Activated T-helper 2 cell treated with anti-CD3 and anti-CD28 coated beads, Interferon-gamma antibody, Interleukin-2, Interleukin-4, amounts not matched to agents 10 μg/mL and 5 μg/mL and 100 μg/mL, durations not matched to agents 14 hours and 24 hours and 36 hours (primary cell): ENCODE data around the gene FTCD. TPM values are rescaled to one million over a fixed set of nuclear protein-coding genes. Genes with fewer than 3 reads are reported as not detected.
"Not testable (repeated sequence)": the region's sequence is repeated elsewhere in the genome, so short reads cannot be mapped to it uniquely, and the experiment has no call there.

ENCODE experiments used
- DNase-seq: peaks from one replicate; pipeline ENCODE4 v3.0.0; 2021; ENCODE audit warnings: low spot score
- H3K27ac Mint-ChIP-seq: one replicate; pipeline ENCODE4 v1.8.0; 2021; ENCODE audit warnings: mixed read lengths
- H3K27me3 Mint-ChIP-seq: one replicate; pipeline ENCODE4 v1.8.0; 2021; ENCODE audit warnings: low read depth, mixed read lengths
- H3K36me3 Mint-ChIP-seq: one replicate; pipeline ENCODE4 v1.8.0; 2021; ENCODE audit warnings: low read depth, mixed read lengths
- H3K4me1 Mint-ChIP-seq: one replicate; pipeline ENCODE4 v1.8.0; 2021; ENCODE audit warnings: low read depth, mixed read lengths
- H3K4me3 Mint-ChIP-seq: one replicate; pipeline ENCODE4 v1.8.0; 2021; ENCODE audit warnings: low read depth, mild to moderate bottlenecking, moderate library complexity, mixed read lengths
- H3K9me3 Mint-ChIP-seq: one replicate; pipeline ENCODE4 v1.8.0; 2021; ENCODE audit warnings: mixed read lengths
- intact Hi-C: fragments of 100-400 bp; cut with micrococcal nuclease; formaldehyde crosslinking; loops from one replicate; pipeline ENCODE4 v1.15.1; 2023
- total RNA-seq: library from RNA; stranded (reverse); gene quantifications from 2 replicates; pipeline ENCODE4 v1.2.3, GENCODE V29; 2022

FTCD gene
- total RNA-seq, 1 donor from 2014 or later = 0.14 TPM

- no peak for DNase-seq
- intact Hi-C loops = no loop called here
- no peak overlapping the region for H3K27ac Mint-ChIP-seq
- no peaks in the 10 kb centered on the region for H3K4me1 Mint-ChIP-seq
- H3K9me3 Mint-ChIP-seq = no peaks in the 10 kb centered on the region
- H3K27me3 Mint-ChIP-seq = no peaks in the 10 kb centered on the region
- no peak overlapping the region for H3K4me3 Mint-ChIP-seq
- no peaks in the 10 kb centered on the region for H3K36me3 Mint-ChIP-seq
Measured at GRCh38 chr21:46151989-46152926, 3.1 kb downstream of the FTCD start.

GRCh38 chr21:46151261-46151988, 4.0 kb downstream of the FTCD start:
- DNase-seq = no peak
- no peaks in the 10 kb centered on the region for H3K36me3 Mint-ChIP-seq
- H3K27ac Mint-ChIP-seq = no peak overlapping the region
- no peaks in the 10 kb centered on the region for H3K27me3 Mint-ChIP-seq
- no peaks in the 10 kb centered on the region for H3K9me3 Mint-ChIP-seq
- no peak overlapping the region for H3K4me3 Mint-ChIP-seq
- H3K4me1 Mint-ChIP-seq = no peaks in the 10 kb centered on the region
- intact Hi-C loops = no loop called here

- Mint-ChIP-seq H3K36me3 (no peaks in the 10 kb centered on the region), H3K27ac (no peak overlapping the region), H3K4me3 (no peak overlapping the region), H3K9me3 (no peaks in the 10 kb centered on the region), H3K27me3 (no peaks in the 10 kb centered on the region), H3K4me1 (no peaks in the 10 kb centered on the region)
- no peak for DNase-seq
- intact Hi-C loops = no loop called here
Measured at GRCh38 chr21:46150491-46151121, 4.8 kb downstream of the FTCD start.

GRCh38 chr21:46150073-46150472, 5.3 kb downstream of the FTCD start:
- Mint-ChIP-seq H3K36me3 (no peaks in the 10 kb centered on the region), H3K4me1 (no peaks in the 10 kb centered on the region), H3K27ac (no peak overlapping the region), H3K9me3 (no peaks in the 10 kb centered on the region), H3K4me3 (no peak overlapping the region), H3K27me3 (no peaks in the 10 kb centered on the region)
- no peak for DNase-seq
- intact Hi-C loops = no loop called here

- no peak for DNase-seq
- Mint-ChIP-seq H3K4me1 (peaks cover 4% of the 10 kb centered on the region), H3K27me3 (no peaks in the 10 kb centered on the region), H3K9me3 (no peaks in the 10 kb centered on the region), H3K27ac (no peak overlapping the region), H3K36me3 (no peaks in the 10 kb centered on the region), H3K4me3 (no peak overlapping the region)
- intact Hi-C loops = no loop called here
Measured at GRCh38 chr21:46149205-46149901, 6.0 kb downstream of the FTCD start.

GRCh38 chr21:46148106-46148505, 7.3 kb downstream of the FTCD start:
- H3K4me1 Mint-ChIP-seq = peaks cover 10% of the 10 kb centered on the region
- no peaks in the 10 kb centered on the region for H3K36me3 Mint-ChIP-seq
- no peak for DNase-seq
- H3K9me3 Mint-ChIP-seq = no peaks in the 10 kb centered on the region
- intact Hi-C loops = no loop called here
- no peak overlapping the region for H3K4me3 Mint-ChIP-seq
- H3K27ac Mint-ChIP-seq = no peak overlapping the region
- H3K27me3 Mint-ChIP-seq = no peaks in the 10 kb centered on the region

GRCh38 chr21:46147429-46147828, 8.0 kb downstream of the FTCD start:
- DNase-seq = peak; percentile 26
- H3K27me3 Mint-ChIP-seq, intact Hi-C loops: not testable (repeated sequence)

GRCh38 chr21:46146856-46147255, 8.5 kb downstream of the FTCD start:
- no peak overlapping the region for H3K4me3 Mint-ChIP-seq
- H3K9me3 Mint-ChIP-seq = no peaks in the 10 kb centered on the region
- no peak for DNase-seq
- intact Hi-C loops = no loop called here
- no peaks in the 10 kb centered on the region for H3K36me3 Mint-ChIP-seq
- no peak overlapping the region for H3K27ac Mint-ChIP-seq
- H3K4me1 Mint-ChIP-seq = peaks cover 10% of the 10 kb centered on the region
- H3K27me3 Mint-ChIP-seq = no peaks in the 10 kb centered on the region

More at GRCh38 chr21:46147429-46147828, 8.0 kb downstream of the FTCD start:
- H3K27ac Mint-ChIP-seq, H3K4me3 Mint-ChIP-seq, H3K36me3 Mint-ChIP-seq, H3K9me3 Mint-ChIP-seq: not testable (repeated sequence)
- peaks cover 10% of the 10 kb centered on the region for H3K4me1 Mint-ChIP-seq

- no peak for DNase-seq
- Mint-ChIP-seq H3K27me3 (no peaks in the 10 kb centered on the region), H3K9me3 (no peaks in the 10 kb centered on the region), H3K27ac (no peak overlapping the region), H3K4me3 (no peak overlapping the region), H3K36me3 (no peaks in the 10 kb centered on the region), H3K4me1 (peaks cover 10% of the 10 kb centered on the region)
- intact Hi-C loops = no loop called here
Measured at GRCh38 chr21:46145840-46146691, 9.3 kb downstream of the FTCD start.

GRCh38 chr21:46145159-46145839, 10.1 kb downstream of the FTCD start:
- no peak for DNase-seq
- intact Hi-C loops = no loop called here
- H3K36me3 Mint-ChIP-seq = no peaks in the 10 kb centered on the region

GRCh38 chr21:46144464-46145070, 10.8 kb downstream of the FTCD start:
- Mint-ChIP-seq H3K36me3 (no peaks in the 10 kb centered on the region), H3K9me3 (no peaks in the 10 kb centered on the region)

More at GRCh38 chr21:46145159-46145839, 10.1 kb downstream of the FTCD start:
- H3K27ac Mint-ChIP-seq = no peak overlapping the region
- H3K9me3 Mint-ChIP-seq = no peaks in the 10 kb centered on the region
- no peak overlapping the region for H3K4me3 Mint-ChIP-seq
- peaks cover 10% of the 10 kb centered on the region for H3K4me1 Mint-ChIP-seq
- H3K27me3 Mint-ChIP-seq = no peaks in the 10 kb centered on the region

More at GRCh38 chr21:46144464-46145070, 10.8 kb downstream of the FTCD start:
- Mint-ChIP-seq H3K27ac (peak overlapping the region; percentile 86), H3K4me1 (peaks cover 10% of the 10 kb centered on the region), H3K27me3 (no peaks in the 10 kb centered on the region), H3K4me3 (no peak overlapping the region)
- DNase-seq = no peak
- intact Hi-C loops = loop anchor here (5.0 kb wide), 1 partner anchor 172 kb away; no protein-coding TSS in a partner anchor
